ENCODE data around the gene ATP6V1G3. TPM values are rescaled to one million over a fixed set of nuclear protein-coding genes. Genes with fewer than 3 reads are reported as not detected.
A peak's percentile ranks its signal among the peaks of the same experiment; 100 is the strongest.

The ATP6V1G3 gene
- total and polyA plus RNA-seq, 2 donors (not counting 1 experiment from before 2014, with no cell fraction given), result not detected

GRCh38 chr1:198520524-198521254 is 19.8 kb downstream of the ATP6V1G3 start:
- Histone ChIP-seq H3K4me2 (replicated peaks; ENCODE audit: low read depth, low read length, poor library complexity, severe bottlenecking) (peak overlapping the region; percentile 45), H3K4me3 (ENCODE audit: control extremely low read depth in 1 of 5, extremely low read depth in 1 of 5, insufficient read depth in 1 of 5, low read depth in 2 of 5, low read length in 4 of 5) (peak overlapping the region in 1 of 5 experiments; percentile 45), H3K79me2 (ENCODE audit: control insufficient read depth, insufficient read depth, low read length) (peaks cover 19% of the 10 kb centered on the region), H3K4me1 (ENCODE audit: control insufficient read depth in 2 of 2, insufficient read depth in 2 of 2, low read length in 2 of 2) (peaks cover 20 to 34% of the 10 kb centered on the region in 2 donors), H3K27me3 (replicated peaks in 1 of 4; ENCODE audit: control extremely low read depth in 1 of 4, control insufficient read depth in 3 of 4, insufficient read depth in 4 of 4, low read length in 3 of 4) (no peaks in the 10 kb centered on the region), H3K9me3 (ENCODE audit: control extremely low read depth in 1 of 3, control insufficient read depth in 2 of 3, insufficient read depth in 1 of 3, low read length in 2 of 3) (no peaks in the 10 kb centered on the region), H2AFZ (ENCODE audit: insufficient read depth, low read depth, low read length, poor library complexity, severe bottlenecking) (peak overlapping the region; percentile 19), H3K9ac (ENCODE audit: low read length) (peak overlapping the region; percentile 19), H3K27ac (ENCODE audit: low read length in 2 of 2) (peak overlapping the region; percentile 35 to 59), H3K36me3 (replicated peaks in 1 of 2; ENCODE audit: control extremely low read depth in 1 of 2, control insufficient read depth in 1 of 2, extremely low read depth in 1 of 2, insufficient read depth in 2 of 2, low read length in 1 of 2) (no peaks in the 10 kb centered on the region), H4K20me1 (ENCODE audit: control insufficient read depth, insufficient read depth, low read length, poor library complexity, severe bottlenecking) (no peaks in the 10 kb centered on the region)
- Mint-ChIP-seq H3K9me3 (ENCODE audit: insufficient read depth) (no peaks in the 10 kb centered on the region), H3K27me3 (no peaks in the 10 kb centered on the region), H3K4me1 (peaks cover 57% of the 10 kb centered on the region), H3K27ac (peak overlapping the region; percentile 37), H3K4me3 (peak overlapping the region; percentile 67)
- DNase-seq (peak; percentile 43), ATAC-seq (ENCODE audit: low read depth) (peak; percentile 64)
- intact Hi-C loops (cut with micrococcal nuclease), result loop anchor here (2.0 to 5.0 kb wide), 2 partner anchors 37 to 136 kb away; no protein-coding TSS in a partner anchor
- ChIA-PET POLR2A (interaction anchor here (0.6 to 1.8 kb wide), 5 partner anchors 15 to 416 kb away, joined by 3 to 5 read pairs (median 3); partner anchors contain the start of gene PTPRC), CTCF (interaction anchor here (1.2 to 2.2 kb wide), 6 partner anchors 29 to 181 kb away, joined by 3 to 15 read pairs (median 4); no protein-coding TSS in a partner anchor)
- WGBS (ENCODE audit: insufficient coverage), result no CpG with 5 or more reads among the region's 5 CpGs
- TF ChIP-seq EZH2 (IDR thresholded peaks at IDR 0.05; ENCODE audit: borderline replicate concordance, insufficient read depth, low read depth, low read length, poor library complexity, severe bottlenecking) (no peak), CTCF (IDR thresholded peaks at IDR 0.05) (no peak)

All from B cell (primary cell).